ENCODE measurements around the gene PPFIBP2. TPM values are rescaled to one million over a fixed set of nuclear protein-coding genes. Genes with fewer than 3 reads are reported as not detected.

The PPFIBP2 gene
- total RNA-seq, 1 donor from 2014 or later = 8.7 TPM

GRCh38 chr11:7597620-7598019 lies 83.8 kb downstream of the PPFIBP2 start:
- no peak overlapping the region for H3K4me2 ChIP-seq
- H3K27ac ChIP-seq = no peak overlapping the region
- H3K9me3 ChIP-seq (ENCODE audit: low read depth) = no peaks in the 10 kb centered on the region
- no peaks in the 10 kb centered on the region for H3K36me3 ChIP-seq
- H3K9me3 Mint-ChIP-seq = no peaks in the 10 kb centered on the region
- no peak for TF ChIP-seq EZH2 (IDR thresholded peaks at IDR 0.05)
- TF ChIP-seq CTCF (IDR thresholded peaks at IDR 0.05) = no peak
- no peak for TF ChIP-seq EZH2phosphoT487 (IDR thresholded peaks at IDR 0.05)
- no peak overlapping the region for H3K27ac Mint-ChIP-seq
- H3K27me3 ChIP-seq = no peaks in the 10 kb centered on the region
- no peak overlapping the region for H3K4me3 Mint-ChIP-seq
- peaks cover 43% of the 10 kb centered on the region for H3F3A ChIP-seq (ENCODE audit: low read depth)
- no peak overlapping the region for H3K4me3 ChIP-seq
- peaks cover 48% of the 10 kb centered on the region for H3K4me1 ChIP-seq
- peaks cover 6% of the 10 kb centered on the region for H3K27me3 Mint-ChIP-seq (ENCODE audit: insufficient read depth, low read depth)
- H3K79me2 ChIP-seq (ENCODE audit: low read depth) = no peaks in the 10 kb centered on the region
- peaks cover 37% of the 10 kb centered on the region for H3K4me1 Mint-ChIP-seq
- no peak overlapping the region for H2AFZ ChIP-seq (replicated peaks)
- no peaks in the 10 kb centered on the region for H3K36me3 Mint-ChIP-seq
- H4K20me1 ChIP-seq (ENCODE audit: low read depth) = no peaks in the 10 kb centered on the region
- H3K9ac ChIP-seq = no peak overlapping the region
- no peak for DNase-seq (ENCODE audit: low spot score)

- Mint-ChIP-seq H3K4me1 (peaks cover 29% of the 10 kb centered on the region), H3K36me3 (no peaks in the 10 kb centered on the region), H3K27ac (no peak overlapping the region), H3K9me3 (no peaks in the 10 kb centered on the region), H3K27me3 (ENCODE audit: insufficient read depth, low read depth) (peaks cover 4% of the 10 kb centered on the region), H3K4me3 (no peak overlapping the region)
- H3K9ac ChIP-seq = no peak overlapping the region
- no peak overlapping the region for H3K27ac ChIP-seq
- H3K36me3 ChIP-seq = no peaks in the 10 kb centered on the region
- H3K9me3 ChIP-seq (ENCODE audit: low read depth) = no peaks in the 10 kb centered on the region
- peaks cover 34% of the 10 kb centered on the region for H3F3A ChIP-seq (ENCODE audit: low read depth)
- TF ChIP-seq EZH2 (IDR thresholded peaks at IDR 0.05) (no peak), EZH2phosphoT487 (IDR thresholded peaks at IDR 0.05) (no peak), CTCF (IDR thresholded peaks at IDR 0.05) (no peak)
- no peaks in the 10 kb centered on the region for H3K27me3 ChIP-seq
- H4K20me1 ChIP-seq (ENCODE audit: low read depth) = no peaks in the 10 kb centered on the region
- H3K4me1 ChIP-seq = peaks cover 49% of the 10 kb centered on the region
- no peak overlapping the region for H2AFZ ChIP-seq (replicated peaks)
- no peak overlapping the region for H3K4me2 ChIP-seq
- DNase-seq (ENCODE audit: low spot score) = no peak
- H3K4me3 ChIP-seq = no peak overlapping the region
- H3K79me2 ChIP-seq (ENCODE audit: low read depth) = no peaks in the 10 kb centered on the region
Measured at GRCh38 chr11:7599209-7599608, 85.4 kb downstream of the PPFIBP2 start.

- H3K4me2 ChIP-seq = no peak overlapping the region
- H3K36me3 ChIP-seq = no peaks in the 10 kb centered on the region
- Mint-ChIP-seq H3K36me3 (no peaks in the 10 kb centered on the region), H3K9me3 (no peaks in the 10 kb centered on the region), H3K4me1 (peaks cover 22% of the 10 kb centered on the region), H3K27me3 (ENCODE audit: insufficient read depth, low read depth) (peaks cover 2% of the 10 kb centered on the region), H3K27ac (peak overlapping the region; percentile 78), H3K4me3 (no peak overlapping the region)
- DNase-seq (ENCODE audit: low spot score) = no peak
- no peak overlapping the region for H3K9ac ChIP-seq
- H3K27ac ChIP-seq = peak overlapping the region; percentile 31
- no peaks in the 10 kb centered on the region for H3K9me3 ChIP-seq (ENCODE audit: low read depth)
- no peaks in the 10 kb centered on the region for H3K27me3 ChIP-seq
- H4K20me1 ChIP-seq (ENCODE audit: low read depth) = no peaks in the 10 kb centered on the region
- H3K4me3 ChIP-seq = no peak overlapping the region
- H3K79me2 ChIP-seq (ENCODE audit: low read depth) = no peaks in the 10 kb centered on the region
- TF ChIP-seq CTCF (IDR thresholded peaks at IDR 0.05) (no peak), EZH2 (IDR thresholded peaks at IDR 0.05) (no peak), EZH2phosphoT487 (IDR thresholded peaks at IDR 0.05) (no peak)
- peaks cover 23% of the 10 kb centered on the region for H3F3A ChIP-seq (ENCODE audit: low read depth)
- H2AFZ ChIP-seq (replicated peaks) = no peak overlapping the region
- peaks cover 40% of the 10 kb centered on the region for H3K4me1 ChIP-seq
Measured at GRCh38 chr11:7600205-7600775, 86.5 kb downstream of the PPFIBP2 start.

Measured in neural progenitor cell (in vitro differentiated cells).